IMR-90 (cell line): ENCODE results near the gene BACH1. TPM values are rescaled to one million over a fixed set of nuclear protein-coding genes. Genes with fewer than 3 reads are reported as not detected.

Source experiments
- ATAC-seq: fragments of 200-7000 bp; cut with Tn5 transposase; 2 replicates; pipeline ENCODE4 v1.9.1; 2020; ENCODE audit warnings: low read depth, mild to moderate bottlenecking, moderate library complexity
- BruUV-seq: library from RNA; stranded (reverse); fragments of 400-500 nt; replicated peaks from 2 replicates; lab custom pipeline; 2021; lab: Mats Ljungman, UMichigan
- CTCF ChIA-PET: fragments of 300-600 bp; formaldehyde crosslinking; extraction: SDS; loops from one replicate; lab custom pipeline; 2021; ENCODE audit warnings: antibody characterized with exemption; lab: Yijun Ruan, JAX
- POLR2A ChIA-PET: fragments of 300-600 bp; sonication (Branson Sonifier 250); formaldehyde crosslinking; loops from one replicate; lab custom pipeline; 2022; ENCODE audit warnings: antibody characterized with exemption; ENCODE audit not compliant: unreplicated experiment; lab: Charles Lee
- DNase-seq: peaks from one replicate; pipeline ENCODE4 v3.0.0; 2013
- H2AFZ ChIP-seq: replicated peaks from 2 replicates; pipeline ENCODE3; 2013; ENCODE audit warnings: low read length, mild to moderate bottlenecking; ENCODE audit not compliant: poor library complexity
- H2AK5ac ChIP-seq: 2 replicates; pipeline ENCODE4 v1.6.1; 2013; ENCODE audit warnings: low read depth, low read length, inconsistent platforms
- H2AK9ac ChIP-seq: replicated peaks from 2 replicates; pipeline ENCODE3; 2013; ENCODE audit warnings: mild to moderate bottlenecking, low read depth, low read length, moderate library complexity; ENCODE audit not compliant: poor library complexity
- H2BK120ac ChIP-seq: 2 replicates; pipeline ENCODE4 v1.6.1; 2013; ENCODE audit warnings: low read depth, low read length, inconsistent platforms
- H2BK15ac ChIP-seq: 3 replicates; pipeline ENCODE4 v1.6.1; 2013; ENCODE audit warnings: low read depth, low read length, inconsistent platforms
- H2BK20ac ChIP-seq: 2 replicates; pipeline ENCODE4 v1.6.1; 2013; ENCODE audit warnings: low read depth, mild to moderate bottlenecking, inconsistent platforms, low read length, moderate library complexity
- H2BK5ac ChIP-seq: 2 replicates; pipeline ENCODE4 v1.6.1; 2013; ENCODE audit warnings: mild to moderate bottlenecking, low read depth, low read length, inconsistent platforms; ENCODE audit not compliant: poor library complexity, severe bottlenecking
- H3K14ac ChIP-seq: replicated peaks from 2 replicates; pipeline ENCODE4 v1.6.1; 2013; ENCODE audit warnings: low read depth, low read length, inconsistent platforms
- H3K18ac ChIP-seq: 2 replicates; pipeline ENCODE4 v1.6.1; 2013; ENCODE audit warnings: low read depth, low read length, control low read depth
- H3K23ac ChIP-seq: 2 replicates; pipeline ENCODE4 v1.6.1; 2013; ENCODE audit warnings: low read depth, low read length, inconsistent platforms
- H3K27ac ChIP-seq: 2 replicates; pipeline ENCODE4 v1.5.1; 2013; ENCODE audit warnings: mild to moderate bottlenecking, control low read depth, low read length; ENCODE audit not compliant: insufficient read depth
- H3K27me3 ChIP-seq: 2 replicates; pipeline ENCODE4 v1.6.1; 2013; ENCODE audit warnings: low read length; ENCODE audit not compliant: control insufficient read depth, insufficient read depth
- H3K36me3 ChIP-seq: 2 replicates; pipeline ENCODE4 v1.6.1; 2013; ENCODE audit warnings: low read length, mixed read lengths; ENCODE audit not compliant: control insufficient read depth, insufficient read depth
- H3K4ac ChIP-seq: 2 replicates; pipeline ENCODE4 v1.6.1; 2013; ENCODE audit warnings: low read depth, low read length, inconsistent platforms
- H3K4me1 ChIP-seq: 2 replicates; pipeline ENCODE4 v1.6.1; 2013; ENCODE audit warnings: low read length, mixed read lengths; ENCODE audit not compliant: control insufficient read depth, insufficient read depth
- H3K4me2 ChIP-seq: 2 replicates; pipeline ENCODE4 v1.6.1; 2013; ENCODE audit warnings: low read depth, mild to moderate bottlenecking, control low read depth, low read length, moderate library complexity
- H3K4me3 ChIP-seq: 2 replicates; pipeline ENCODE4 v1.5.1; 2013; ENCODE audit warnings: low read depth, mild to moderate bottlenecking, control low read depth, low read length, moderate library complexity; ENCODE audit not compliant: insufficient read depth
- H3K56ac ChIP-seq: 2 replicates; pipeline ENCODE4 v1.6.1; 2013; ENCODE audit warnings: low read length, inconsistent platforms; ENCODE audit not compliant: insufficient read depth; ENCODE audit errors: extremely low read depth
- H3K79me1 ChIP-seq, 2 experiments: 2 replicates each; pipeline ENCODE4 v1.6.1; 2013; ENCODE audit warnings: low read length in 2 of 2, inconsistent platforms in 1 of 2, low read depth in 1 of 2
- H3K9ac ChIP-seq: 2 replicates; pipeline ENCODE4 v1.6.1; 2013; ENCODE audit warnings: low read depth, low read length, control low read depth
- H3K9me1 ChIP-seq: 2 replicates; pipeline ENCODE4 v1.6.1; 2013; ENCODE audit warnings: low read length, inconsistent platforms; ENCODE audit not compliant: insufficient read depth
- H3K9me3 ChIP-seq: 2 replicates; pipeline ENCODE4 v1.6.1; 2013; ENCODE audit warnings: low read length; ENCODE audit not compliant: control insufficient read depth, insufficient read depth
- H4K20me1 ChIP-seq: 2 replicates; pipeline ENCODE4 v1.6.1; 2013; ENCODE audit warnings: low read length, inconsistent platforms; ENCODE audit not compliant: insufficient read depth
- H4K5ac ChIP-seq: 2 replicates; pipeline ENCODE4 v1.6.1; 2013; ENCODE audit warnings: mild to moderate bottlenecking, low read depth, low read length, control low read depth
- H4K8ac ChIP-seq, 2 experiments: 2 replicates each; pipeline ENCODE4 v1.6.1; 2013; ENCODE audit warnings: low read depth in 2 of 2, low read length in 2 of 2, control low read depth in 1 of 2, inconsistent platforms in 1 of 2
- H4K91ac ChIP-seq: 2 replicates; pipeline ENCODE4 v1.6.1; 2013; ENCODE audit warnings: low read depth, low read length, inconsistent platforms; ENCODE audit not compliant: insufficient read depth
- BHLHE40 ChIP-seq: fragments of 150-350 bp; IDR thresholded peaks from 2 replicates; pipeline ENCODE4 v1.6.1; 2016; ENCODE audit warnings: mild to moderate bottlenecking, low read depth, low read length
- CEBPB ChIP-seq: IDR thresholded peaks from 2 replicates; pipeline ENCODE4 v1.6.1; 2012; ENCODE audit warnings: low read depth, low read length, improper control_type of control experiment
- CHD1 ChIP-seq: IDR thresholded peaks from 2 replicates; pipeline ENCODE4 v1.6.1; 2012; ENCODE audit warnings: low read depth, low read length, improper control_type of control experiment
- FOS ChIP-seq: fragments of 150-350 bp; IDR thresholded peaks from 2 replicates; pipeline ENCODE4 v1.6.1; 2016; ENCODE audit warnings: low read depth, low read length
- MAFK ChIP-seq: IDR thresholded peaks from 2 replicates; pipeline ENCODE4 v1.6.1; 2012; ENCODE audit warnings: low read depth, low read length, improper control_type of control experiment
- MAZ ChIP-seq: IDR thresholded peaks from 2 replicates; pipeline ENCODE4 v1.6.1; 2012; ENCODE audit warnings: low read depth, mild to moderate bottlenecking, low read length, improper control_type of control experiment, moderate library complexity, borderline replicate concordance
- MXI1 ChIP-seq: IDR thresholded peaks from 2 replicates; pipeline ENCODE4 v1.6.1; 2012; ENCODE audit warnings: low read depth, mild to moderate bottlenecking, low read length, moderate library complexity, borderline replicate concordance
- NFE2L2 ChIP-seq: fragments of 150-350 bp; IDR thresholded peaks from 2 replicates; pipeline ENCODE4 v1.6.1; 2016; ENCODE audit warnings: low read depth, mild to moderate bottlenecking, low read length
- POLR2A ChIP-seq: IDR thresholded peaks from 2 replicates; pipeline ENCODE4 v1.6.1; 2012; ENCODE audit warnings: mild to moderate bottlenecking, low read depth, low read length
- RAD21 ChIP-seq: IDR thresholded peaks from 2 replicates; pipeline ENCODE4 v1.6.1; 2012; ENCODE audit warnings: low read length, improper control_type of control experiment
- RCOR1 ChIP-seq: IDR thresholded peaks from 2 replicates; pipeline ENCODE4 v1.6.1; 2012; ENCODE audit warnings: mild to moderate bottlenecking, low read length, improper control_type of control experiment; ENCODE audit not compliant: insufficient replicate concordance
- RFX5 ChIP-seq: IDR thresholded peaks from 2 replicates; pipeline ENCODE4 v1.8.0; 2012; ENCODE audit warnings: low read depth, mild to moderate bottlenecking, low read length, moderate library complexity
- SMC3 ChIP-seq: fragments of 150-350 bp; IDR thresholded peaks from 2 replicates; pipeline ENCODE4 v1.6.1; 2016; ENCODE audit warnings: low read depth, mild to moderate bottlenecking, antibody characterized with exemption, low read length, moderate library complexity
- dilution Hi-C: fragments of 300-500 bp; cut with HindIII; formaldehyde crosslinking; loops from one replicate; pipeline ENCODE4 v1.14.3; 2018; ENCODE audit warnings: low sequenced_read_pairs; ENCODE audit not compliant: unreplicated experiment
- in situ Hi-C: fragments of 300-500 bp; cut with MboI; formaldehyde crosslinking; loops from 3 replicates; pipeline ENCODE4 v1.14.3; 2019; ENCODE audit warnings: low sequenced_read_pairs, inconsistent platforms, mixed read lengths
- intact Hi-C: fragments of 100-400 bp; cut with micrococcal nuclease; formaldehyde crosslinking; loops from 2 replicates; pipeline ENCODE4 v1.10.0; 2022
- polyA plus RNA-seq, 3 experiments: library from polyadenylated mRNA; depleted of rRNA; stranded (reverse); fragments of >200 nt; gene quantifications; 2 replicates each; pipeline ENCODE4 v1.2.3, GENCODE V29; 2012; ENCODE audit warnings: low replicate concordance in 1 of 3
- total RNA-seq: library from RNA; depleted of rRNA; stranded (reverse); fragments of >200 nt; gene quantifications from 2 replicates; pipeline ENCODE4 v1.2.3, GENCODE V29; 2012
- TF ChIP-seq, protein P1 (sequence below): conservative IDR thresholded peaks from 2 replicates; pipeline ENCODE4 v1.5.1; 2012; ENCODE audit warnings: mild to moderate bottlenecking, low read depth, low read length, improper control_type of control experiment
- TF ChIP-seq, protein P2 (sequence below): fragments of 150-350 bp; IDR thresholded peaks from 2 replicates; pipeline ENCODE4 v1.6.1; 2017; ENCODE audit warnings: mild to moderate bottlenecking, antibody characterized with exemption, low read length, low read depth
- TF ChIP-seq, protein P3 (sequence below): fragments of 150-350 bp; IDR thresholded peaks from 2 replicates; pipeline ENCODE4 v1.6.1; 2016; ENCODE audit warnings: low read depth, mild to moderate bottlenecking, low read length, moderate library complexity, borderline replicate concordance

The BACH1 gene
- total and polyA plus RNA-seq, 2 of the 4 experiments (the other 2 are of a cell fraction): 23.1 to 108 TPM

DNA sequence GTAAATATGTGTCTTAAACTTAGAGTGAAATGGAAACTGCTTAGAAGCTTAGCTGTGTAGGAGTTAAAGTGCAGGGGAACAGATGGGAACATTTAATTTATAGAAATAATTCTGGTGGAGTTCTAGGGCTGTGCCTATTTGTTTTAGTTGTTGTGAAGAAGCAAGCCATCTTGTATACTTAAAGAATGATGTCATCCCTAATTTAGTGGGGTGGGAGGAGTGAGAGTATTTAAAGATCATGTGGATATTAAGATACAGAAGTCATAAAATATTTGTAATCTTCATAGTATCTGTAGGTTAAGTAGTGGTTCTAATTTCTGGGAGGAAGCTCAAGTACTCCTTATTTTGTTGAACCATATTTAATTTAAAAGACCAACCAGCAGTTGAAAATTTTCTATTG is 41.5 kb downstream of the BACH1 start:
- Histone ChIP-seq H4K20me1 (peaks cover 17% of the 10 kb centered on the region; the same call in 1 of the 2 replicates), H3K18ac (no peak overlapping the region), H3K4me1 (peaks cover 26% of the 10 kb centered on the region), H2BK5ac (peak overlapping the region; percentile 93), H3K4me2 (no peak overlapping the region; the same call in 1 of the 2 replicates), H4K91ac (no peak overlapping the region), H3K9ac (no peak overlapping the region), H3K4ac (no peak overlapping the region; the same call in 1 of the 2 replicates), H3K9me3 (no peaks in the 10 kb centered on the region), H2AK9ac (no peak overlapping the region), H2AFZ (no peak overlapping the region), H3K56ac (no peak overlapping the region), H3K9me1 (peaks cover 3% of the 10 kb centered on the region), H3K27ac (no peak overlapping the region), H3K14ac (no peak overlapping the region; the same call in 1 of the 2 replicates), H2BK15ac (no peak overlapping the region), H3K4me3 (no peak overlapping the region), H2BK20ac (no peak overlapping the region), H3K27me3 (no peaks in the 10 kb centered on the region), H3K23ac (no peak overlapping the region), H4K5ac (no peak overlapping the region), H3K79me1 (peaks cover 11 to 40% of the 10 kb centered on the region in 2 experiments; a peak in 3 of 4 replicates), H2AK5ac (no peak overlapping the region), H3K36me3 (0 out of 2 replicates have a peak, but pooled peaks cover 4% of the 10 kb centered on the region), H2BK120ac (no peak overlapping the region), H4K8ac (peak overlapping the region in 1 of 2 experiments; percentile 41; a peak in 1 of 4 replicates)
- ATAC-seq (no peak), DNase-seq (peak; percentile 55)
- BruUV-seq: no TSS peak
- no peak for TF ChIP-seq BHLHE40
- TF ChIP-seq, protein P1, sequence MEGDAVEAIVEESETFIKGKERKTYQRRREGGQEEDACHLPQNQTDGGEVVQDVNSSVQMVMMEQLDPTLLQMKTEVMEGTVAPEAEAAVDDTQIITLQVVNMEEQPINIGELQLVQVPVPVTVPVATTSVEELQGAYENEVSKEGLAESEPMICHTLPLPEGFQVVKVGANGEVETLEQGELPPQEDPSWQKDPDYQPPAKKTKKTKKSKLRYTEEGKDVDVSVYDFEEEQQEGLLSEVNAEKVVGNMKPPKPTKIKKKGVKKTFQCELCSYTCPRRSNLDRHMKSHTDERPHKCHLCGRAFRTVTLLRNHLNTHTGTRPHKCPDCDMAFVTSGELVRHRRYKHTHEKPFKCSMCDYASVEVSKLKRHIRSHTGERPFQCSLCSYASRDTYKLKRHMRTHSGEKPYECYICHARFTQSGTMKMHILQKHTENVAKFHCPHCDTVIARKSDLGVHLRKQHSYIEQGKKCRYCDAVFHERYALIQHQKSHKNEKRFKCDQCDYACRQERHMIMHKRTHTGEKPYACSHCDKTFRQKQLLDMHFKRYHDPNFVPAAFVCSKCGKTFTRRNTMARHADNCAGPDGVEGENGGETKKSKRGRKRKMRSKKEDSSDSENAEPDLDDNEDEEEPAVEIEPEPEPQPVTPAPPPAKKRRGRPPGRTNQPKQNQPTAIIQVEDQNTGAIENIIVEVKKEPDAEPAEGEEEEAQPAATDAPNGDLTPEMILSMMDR: no peak
- no peak for TF ChIP-seq RAD21
- no peak for TF ChIP-seq CEBPB
- TF ChIP-seq MXI1: no peak
- no peak for TF ChIP-seq SMC3
- no peak for TF ChIP-seq CHD1
- TF ChIP-seq NFE2L2: no peak
- TF ChIP-seq POLR2A: no peak
- TF ChIP-seq RFX5: no peak
- TF ChIP-seq MAZ: no peak
- TF ChIP-seq, protein P2, sequence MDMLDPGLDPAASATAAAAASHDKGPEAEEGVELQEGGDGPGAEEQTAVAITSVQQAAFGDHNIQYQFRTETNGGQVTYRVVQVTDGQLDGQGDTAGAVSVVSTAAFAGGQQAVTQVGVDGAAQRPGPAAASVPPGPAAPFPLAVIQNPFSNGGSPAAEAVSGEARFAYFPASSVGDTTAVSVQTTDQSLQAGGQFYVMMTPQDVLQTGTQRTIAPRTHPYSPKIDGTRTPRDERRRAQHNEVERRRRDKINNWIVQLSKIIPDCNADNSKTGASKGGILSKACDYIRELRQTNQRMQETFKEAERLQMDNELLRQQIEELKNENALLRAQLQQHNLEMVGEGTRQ: no peak
- TF ChIP-seq, protein P3, sequence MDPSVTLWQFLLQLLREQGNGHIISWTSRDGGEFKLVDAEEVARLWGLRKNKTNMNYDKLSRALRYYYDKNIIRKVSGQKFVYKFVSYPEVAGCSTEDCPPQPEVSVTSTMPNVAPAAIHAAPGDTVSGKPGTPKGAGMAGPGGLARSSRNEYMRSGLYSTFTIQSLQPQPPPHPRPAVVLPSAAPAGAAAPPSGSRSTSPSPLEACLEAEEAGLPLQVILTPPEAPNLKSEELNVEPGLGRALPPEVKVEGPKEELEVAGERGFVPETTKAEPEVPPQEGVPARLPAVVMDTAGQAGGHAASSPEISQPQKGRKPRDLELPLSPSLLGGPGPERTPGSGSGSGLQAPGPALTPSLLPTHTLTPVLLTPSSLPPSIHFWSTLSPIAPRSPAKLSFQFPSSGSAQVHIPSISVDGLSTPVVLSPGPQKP: no peak
- TF ChIP-seq MAFK: no peak
- no peak for TF ChIP-seq FOS
- no peak for TF ChIP-seq RCOR1
- intact Hi-C loops: no loop called here
- ChIA-PET POLR2A (no interaction called here), CTCF (interaction anchor here (0.7 to 1.3 kb wide), 2 partner anchors 37 to 176 kb away, joined by 3 to 4 read pairs; no protein-coding TSS in a partner anchor)
- dilution Hi-C loops: no loop called here
- in situ Hi-C loops: no loop called here
